ENCODE results near the gene KDELR1. TPM values are rescaled to one million over a fixed set of nuclear protein-coding genes. Genes with fewer than 3 reads are reported as not detected.

The KDELR1 gene
- 111 TPM for total RNA-seq (2021; ENCODE audit: unreplicated experiment)
- 113 TPM for polyA plus RNA-seq (2012; ENCODE audit: insufficient read length)
- percentile 70 among the genes with signal in this experiment for Bru-seq, nascent RNA
- BruChase-seq, experiment 1, labeled RNA remaining after a 2-hour chase: percentile 83 among the genes with signal in this experiment
- percentile 92 among the genes with signal in this experiment for BruChase-seq, experiment 2, labeled RNA remaining after a 6-hour chase
- long read RNA-seq, transcript KDELR1-201 (5 exons, 1,557 nt): major isoform, 68 of 111 reads
- long read RNA-seq, partial matches to known transcripts: 3 of 111 reads
- long read RNA-seq, other reads (novel, unspliced or antisense): 38 of 111 reads

- in situ Hi-C loops (cut with HindIII; ENCODE audit: low pct_unique_long_range_greater_than_20kb, low sequenced_read_pairs): no loop called here
- Histone ChIP-seq H3K4me3 (ENCODE audit: low read depth in 2 of 2, low read length in 2 of 2) (peak within 1 kb of the TSS; percentile 86 to 87), H3K4me1 (ENCODE audit: control insufficient read depth, insufficient read depth, low read length) (peaks cover 19% of the 10 kb centered on the region), H3K36me3 (ENCODE audit: control insufficient read depth, insufficient read depth, low read length) (peaks cover 16% of the 10 kb centered on the region; the same call in 1 of the 2 replicates), H3K27ac (ENCODE audit: low read length) (peak within 1 kb of the TSS; percentile 88), H3K9me3 (ENCODE audit: control insufficient read depth, insufficient read depth, low read depth, low read length) (no peaks in the 10 kb centered on the region), H3K27me3 (ENCODE audit: control insufficient read depth, insufficient read depth, low read length) (no peaks in the 10 kb centered on the region)
- BruUV-seq (replicated peaks): no TSS peak
- CTCF ChIA-PET: interaction anchor here (0.5 to 0.8 kb wide), 4 partner anchors 17 to 254 kb away, joined by 3 to 15 read pairs (median 5); no protein-coding TSS in a partner anchor
- intact Hi-C loops (cut with micrococcal nuclease; ENCODE audit: unreplicated experiment): no loop called here
- POLR2A ChIA-PET: interaction anchor here (0.6 kb wide), 2 partner anchors 10 to 447 kb away, joined by 3 to 17 read pairs; no protein-coding TSS in a partner anchor
- DNase-seq (ENCODE audit: low read depth, low spot score): no peak
- TF ChIP-seq, protein P1, sequence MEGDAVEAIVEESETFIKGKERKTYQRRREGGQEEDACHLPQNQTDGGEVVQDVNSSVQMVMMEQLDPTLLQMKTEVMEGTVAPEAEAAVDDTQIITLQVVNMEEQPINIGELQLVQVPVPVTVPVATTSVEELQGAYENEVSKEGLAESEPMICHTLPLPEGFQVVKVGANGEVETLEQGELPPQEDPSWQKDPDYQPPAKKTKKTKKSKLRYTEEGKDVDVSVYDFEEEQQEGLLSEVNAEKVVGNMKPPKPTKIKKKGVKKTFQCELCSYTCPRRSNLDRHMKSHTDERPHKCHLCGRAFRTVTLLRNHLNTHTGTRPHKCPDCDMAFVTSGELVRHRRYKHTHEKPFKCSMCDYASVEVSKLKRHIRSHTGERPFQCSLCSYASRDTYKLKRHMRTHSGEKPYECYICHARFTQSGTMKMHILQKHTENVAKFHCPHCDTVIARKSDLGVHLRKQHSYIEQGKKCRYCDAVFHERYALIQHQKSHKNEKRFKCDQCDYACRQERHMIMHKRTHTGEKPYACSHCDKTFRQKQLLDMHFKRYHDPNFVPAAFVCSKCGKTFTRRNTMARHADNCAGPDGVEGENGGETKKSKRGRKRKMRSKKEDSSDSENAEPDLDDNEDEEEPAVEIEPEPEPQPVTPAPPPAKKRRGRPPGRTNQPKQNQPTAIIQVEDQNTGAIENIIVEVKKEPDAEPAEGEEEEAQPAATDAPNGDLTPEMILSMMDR (IDR thresholded peaks at IDR 0.05): peak; percentile 92
- TF ChIP-seq, protein P2, sequence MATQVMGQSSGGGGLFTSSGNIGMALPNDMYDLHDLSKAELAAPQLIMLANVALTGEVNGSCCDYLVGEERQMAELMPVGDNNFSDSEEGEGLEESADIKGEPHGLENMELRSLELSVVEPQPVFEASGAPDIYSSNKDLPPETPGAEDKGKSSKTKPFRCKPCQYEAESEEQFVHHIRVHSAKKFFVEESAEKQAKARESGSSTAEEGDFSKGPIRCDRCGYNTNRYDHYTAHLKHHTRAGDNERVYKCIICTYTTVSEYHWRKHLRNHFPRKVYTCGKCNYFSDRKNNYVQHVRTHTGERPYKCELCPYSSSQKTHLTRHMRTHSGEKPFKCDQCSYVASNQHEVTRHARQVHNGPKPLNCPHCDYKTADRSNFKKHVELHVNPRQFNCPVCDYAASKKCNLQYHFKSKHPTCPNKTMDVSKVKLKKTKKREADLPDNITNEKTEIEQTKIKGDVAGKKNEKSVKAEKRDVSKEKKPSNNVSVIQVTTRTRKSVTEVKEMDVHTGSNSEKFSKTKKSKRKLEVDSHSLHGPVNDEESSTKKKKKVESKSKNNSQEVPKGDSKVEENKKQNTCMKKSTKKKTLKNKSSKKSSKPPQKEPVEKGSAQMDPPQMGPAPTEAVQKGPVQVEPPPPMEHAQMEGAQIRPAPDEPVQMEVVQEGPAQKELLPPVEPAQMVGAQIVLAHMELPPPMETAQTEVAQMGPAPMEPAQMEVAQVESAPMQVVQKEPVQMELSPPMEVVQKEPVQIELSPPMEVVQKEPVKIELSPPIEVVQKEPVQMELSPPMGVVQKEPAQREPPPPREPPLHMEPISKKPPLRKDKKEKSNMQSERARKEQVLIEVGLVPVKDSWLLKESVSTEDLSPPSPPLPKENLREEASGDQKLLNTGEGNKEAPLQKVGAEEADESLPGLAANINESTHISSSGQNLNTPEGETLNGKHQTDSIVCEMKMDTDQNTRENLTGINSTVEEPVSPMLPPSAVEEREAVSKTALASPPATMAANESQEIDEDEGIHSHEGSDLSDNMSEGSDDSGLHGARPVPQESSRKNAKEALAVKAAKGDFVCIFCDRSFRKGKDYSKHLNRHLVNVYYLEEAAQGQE (IDR thresholded peaks at IDR 0.05; ENCODE audit: insufficient read depth in 1 of 2, low read depth in 2 of 2, low read length in 1 of 2): no peak
- TF ChIP-seq TCF7L2 (IDR thresholded peaks at IDR 0.05; ENCODE audit: low read depth, low read length): no peak
- peak; percentile 44; the same call in 1 of the 2 replicates for TF ChIP-seq POLR2AphosphoS5 (IDR thresholded peaks at IDR 0.05; ENCODE audit: low read depth, low read length)
- no peak for TF ChIP-seq SIN3A (IDR thresholded peaks at IDR 0.05; ENCODE audit: borderline replicate concordance, insufficient read depth, low read depth, low read length)
- ATAC-seq: peak; percentile 70
These were observed at the start of gene KDELR1 for GRCh38 chr19:48391100-48392005. Gene KDELR1 (minus strand): TSS chr19:48391551. CDS start chr19:48391358, 193 bp downstream.

- BruUV-seq (replicated peaks): no TSS peak
- Histone ChIP-seq H3K27me3 (ENCODE audit: control insufficient read depth, insufficient read depth, low read length) (no peaks in the 10 kb centered on the region), H3K4me3 (ENCODE audit: low read depth in 2 of 2, low read length in 2 of 2) (no peak overlapping the region), H3K36me3 (ENCODE audit: control insufficient read depth, insufficient read depth, low read length) (no peaks in the 10 kb centered on the region), H3K9me3 (ENCODE audit: control insufficient read depth, insufficient read depth, low read depth, low read length) (no peaks in the 10 kb centered on the region), H3K27ac (ENCODE audit: low read length) (no peak overlapping the region), H3K4me1 (ENCODE audit: control insufficient read depth, insufficient read depth, low read length) (no peaks in the 10 kb centered on the region)
- ChIA-PET POLR2A (no interaction called here), CTCF (no interaction called here)
- intact Hi-C loops (cut with micrococcal nuclease; ENCODE audit: unreplicated experiment): no loop called here
- ATAC-seq: no peak
- in situ Hi-C loops (cut with HindIII; ENCODE audit: low pct_unique_long_range_greater_than_20kb, low sequenced_read_pairs): no loop called here
- DNase-seq (ENCODE audit: low read depth, low spot score): no peak
- TF ChIP-seq POLR2AphosphoS5 (IDR thresholded peaks at IDR 0.05; ENCODE audit: low read depth, low read length) (no peak), TCF7L2 (IDR thresholded peaks at IDR 0.05; ENCODE audit: low read depth, low read length) (no peak), SIN3A (IDR thresholded peaks at IDR 0.05; ENCODE audit: borderline replicate concordance, insufficient read depth, low read depth, low read length) (no peak)
- TF ChIP-seq, protein P2 (IDR thresholded peaks at IDR 0.05; ENCODE audit: insufficient read depth in 1 of 2, low read depth in 2 of 2, low read length in 1 of 2): no peak
- TF ChIP-seq, protein P1 (IDR thresholded peaks at IDR 0.05): no peak
These were observed 45.2 kb upstream of the KDELR1 start for GRCh38 chr19:48436586-48436985.

All from Panc1 (cell line).